ENCODE measurements around the gene TWF1. TPM values are rescaled to one million over a fixed set of nuclear protein-coding genes. Genes with fewer than 3 reads are reported as not detected.

Gene TWF1
- total and polyA plus RNA-seq, 2 of the 8 experiments (the other 6 are each of a cell fraction or from before 2014, with no cell fraction given) = 7.6 to 27.9 TPM

- H3K23me2 ChIP-seq (ENCODE audit: low read depth, low read length) = no peaks in the 10 kb centered on the region
- no peak for FAIRE-seq
These were observed 39.8 kb downstream of the TWF1 start for GRCh38 chr12:43766291-43766690.

More at GRCh38 chr12:43766291-43766690, 39.8 kb downstream of the TWF1 start:
- Histone ChIP-seq H2AFZ (ENCODE audit: low read length) (no peak overlapping the region), H2BK120ac (replicated peaks; ENCODE audit: low read depth, low read length) (no peak overlapping the region), H3K23ac (ENCODE audit: insufficient read length) (no peak overlapping the region), H3K79me1 (ENCODE audit: low read depth, low read length) (no peaks in the 10 kb centered on the region), H2BK20ac (ENCODE audit: low read length) (no peak overlapping the region), H4K91ac (replicated peaks; ENCODE audit: insufficient read length, low read length) (no peak overlapping the region), H2BK15ac (ENCODE audit: low read length) (peak overlapping the region; percentile 48; the same call in 1 of the 2 replicates), H3K36me3 (ENCODE audit: control insufficient read depth in 2 of 4, insufficient read depth in 4 of 4, low read length in 3 of 4) (0 out of 8 replicates have a peak, but pooled peaks cover 0 to 6% (median 0%) of the 10 kb centered on the region in 4 experiments), H3K9me3 (ENCODE audit: insufficient read depth in 2 of 2, low read depth in 1 of 2, low read length in 1 of 2) (no peaks in the 10 kb centered on the region), H3K18ac (ENCODE audit: extremely low read depth, low read length) (no peak overlapping the region), H3K4ac (replicated peaks; ENCODE audit: insufficient read length, low read depth, low read length) (no peak overlapping the region), H3K79me2 (ENCODE audit: control insufficient read depth in 1 of 2, insufficient read depth in 2 of 2, low read length in 2 of 2) (no peaks in the 10 kb centered on the region), H3K9ac (replicated peaks in 1 of 4; ENCODE audit: extremely low read depth in 1 of 4, low read depth in 3 of 4, low read length in 3 of 4) (no peak overlapping the region; a peak in 1 of 7 replicates), H3K27me3 (replicated peaks in 1 of 4; ENCODE audit: control insufficient read depth in 3 of 4, extremely low read depth in 1 of 4, insufficient read depth in 3 of 4, low read length in 3 of 4) (no peaks in the 10 kb centered on the region), H4K20me1 (replicated peaks in 1 of 2; ENCODE audit: control insufficient read depth in 1 of 2, insufficient read depth in 2 of 2, low read length in 2 of 2) (no peaks in the 10 kb centered on the region), H3K4me2 (ENCODE audit: insufficient read depth in 1 of 2, low read depth in 2 of 2, low read length in 2 of 2) (no peak overlapping the region), H3K27ac (ENCODE audit: low read depth, low read length) (no peak overlapping the region), H3K4me1 (replicated peaks in 1 of 4; ENCODE audit: control insufficient read depth in 3 of 4, insufficient read depth in 4 of 4, low read length in 3 of 4) (peaks cover 0 to 5% (median 2%) of the 10 kb centered on the region in 4 experiments; a peak in 5 of 7 replicates), H2AK5ac (ENCODE audit: low read depth, low read length) (0 out of 2 replicates have a peak overlapping the region, but pooled peaks have one; percentile 29), H3K14ac (ENCODE audit: insufficient read length) (no peak overlapping the region), H2BK5ac (ENCODE audit: low read depth, low read length) (no peak overlapping the region), H3K56ac (replicated peaks; ENCODE audit: insufficient read length, low read depth, low read length) (no peak overlapping the region), H4K8ac (ENCODE audit: extremely low read depth, insufficient read depth, low read length) (no peak overlapping the region), H4K5ac (ENCODE audit: insufficient read length, low read depth, low read length) (no peak overlapping the region), H3K4me3 (ENCODE audit: extremely low read depth in 1 of 4, insufficient read depth in 2 of 4, low read depth in 3 of 4, low read length in 4 of 4) (no peak overlapping the region), H2BK12ac (ENCODE audit: low read depth, low read length) (no peak overlapping the region)
- ChIA-PET POLR2A (ENCODE audit: partially characterized antibody) (interaction anchor here (0.7 kb wide), 1 partner anchor 14 kb away, joined by 3 read pairs; no protein-coding TSS in a partner anchor), CTCF (ENCODE audit: partially characterized antibody) (interaction anchor here (1.7 kb wide), 1 partner anchor 10 kb away, joined by 5 read pairs; no protein-coding TSS in a partner anchor)
- DNase-seq (ENCODE audit: low read depth in 1 of 2, low spot score in 2 of 2) = no peak
- TF ChIP-seq SIN3A (conservative IDR thresholded peaks at IDR 0.05 in 1 of 2, IDR thresholded peaks at IDR 0.05 in 1 of 2; ENCODE audit: low read depth in 1 of 2, low read length in 2 of 2) = no peak
- no peak for TF ChIP-seq CHD2 (IDR thresholded peaks at IDR 0.05; ENCODE audit: low read length)
- TF ChIP-seq KDM5A (IDR thresholded peaks at IDR 0.05; ENCODE audit: low read length) = no peak
- no peak for TF ChIP-seq E2F6 (IDR thresholded peaks at IDR 0.05)
- no peak for TF ChIP-seq BCL11A (IDR thresholded peaks at IDR 0.05; ENCODE audit: low read depth in 2 of 2, low read length in 2 of 2)
- TF ChIP-seq SIRT6 (IDR thresholded peaks at IDR 0.05; ENCODE audit: low read length) = no peak
- no peak for TF ChIP-seq RNF2 (IDR thresholded peaks at IDR 0.05; ENCODE audit: borderline replicate concordance, low read depth, low read length, missing control alignments, poor library complexity, severe bottlenecking)
- no peak for TF ChIP-seq HDAC6 (IDR thresholded peaks at IDR 0.05; ENCODE audit: low read depth, low read length)
- TF ChIP-seq BRCA1 (IDR thresholded peaks at IDR 0.05; ENCODE audit: low read depth, low read length) = no peak
- TF ChIP-seq ATF3 (IDR thresholded peaks at IDR 0.05; ENCODE audit: insufficient read depth, low read depth, low read length) = no peak
- TF ChIP-seq HDAC2 (IDR thresholded peaks at IDR 0.05; ENCODE audit: borderline replicate concordance in 1 of 2, low read depth in 2 of 2, low read length in 2 of 2) = no peak
- TF ChIP-seq PHF8 (conservative IDR thresholded peaks at IDR 0.05; ENCODE audit: low read depth, low read length) = no peak

All from H1 (cell line).